Fibroblast of skin of back (primary cell): ENCODE results near the gene CYB5RL.
"Not testable (repeated sequence)": the region's sequence is repeated elsewhere in the genome, so short reads cannot be mapped to it uniquely, and the experiment has no call there.

Experiments
- DNase-seq: peaks from one replicate; pipeline ENCODE4 v3.0.0-alpha.2; 2013

Gene CYB5RL

GRCh38 chr1:54225986-54226559 lies 26.2 kb upstream of the CYB5RL start:
- DNase-seq = no peak

- no peak for DNase-seq
These were observed 25.5 kb upstream of the CYB5RL start for GRCh38 chr1:54225378-54225777.

- DNase-seq = no peak
These were observed 24.4 kb upstream of the CYB5RL start for GRCh38 chr1:54224233-54224632.

- DNase-seq = no peak
These were observed 23.8 kb upstream of the CYB5RL start for GRCh38 chr1:54223441-54224202.

- DNase-seq = no peak
These were observed 22.9 kb upstream of the CYB5RL start for GRCh38 chr1:54222711-54223110.

- no peak for DNase-seq
These were observed 22.1 kb upstream of the CYB5RL start for GRCh38 chr1:54221867-54222484.

GRCh38 chr1:54221113-54221834 lies 21.4 kb upstream of the CYB5RL start:
- DNase-seq = no peak

GRCh38 chr1:54220004-54220811 lies 20.4 kb upstream of the CYB5RL start:
- DNase-seq = no peak

- no peak for DNase-seq
These were observed 19.8 kb upstream of the CYB5RL start for GRCh38 chr1:54219688-54220003.

- DNase-seq = no peak
These were observed 19.3 kb upstream of the CYB5RL start for GRCh38 chr1:54218883-54219687.

GRCh38 chr1:54215523-54215922 lies 15.7 kb upstream of the CYB5RL start:
- no peak for DNase-seq

- no peak for DNase-seq
These were observed 13.0 kb upstream of the CYB5RL start for GRCh38 chr1:54212872-54213271.

GRCh38 chr1:54207896-54208295 lies 8.1 kb upstream of the CYB5RL start:
- not testable (repeated sequence) for DNase-seq

- no peak for DNase-seq
These were observed 7.5 kb upstream of the CYB5RL start for GRCh38 chr1:54207287-54207686.

- DNase-seq = no peak
These were observed 4.4 kb upstream of the CYB5RL start for GRCh38 chr1:54204199-54204598.

GRCh38 chr1:54200519-54200997 lies 728 bp upstream of the CYB5RL start:
- peak; percentile 8 for DNase-seq

GRCh38 chr1:54199151-54199764 lies 572 bp downstream of the CYB5RL start:
- no peak for DNase-seq

GRCh38 chr1:54193453-54193852 lies 6.4 kb downstream of the CYB5RL start:
- DNase-seq = no peak

GRCh38 chr1:54191525-54191924 lies 8.3 kb downstream of the CYB5RL start:
- no peak for DNase-seq

GRCh38 chr1:54190526-54190925 lies 9.3 kb downstream of the CYB5RL start:
- DNase-seq = no peak

GRCh38 chr1:54188291-54188690 lies 11.5 kb downstream of the CYB5RL start:
- peak; percentile 27 for DNase-seq
